Astrocyte of the spinal cord (primary cell): ENCODE measurements around the gene PLXNA2.

Source experiments
- DNase-seq: peaks from one replicate; pipeline ENCODE4 v3.0.0; 2011; ENCODE audit warnings: low read depth, low spot score
- H3K4me3 ChIP-seq: 2 replicates; pipeline ENCODE4 v1.5.1; 2011; ENCODE audit warnings: low read depth, mild to moderate bottlenecking, low read length, moderate library complexity
- CTCF ChIP-seq: IDR thresholded peaks from 2 replicates; pipeline ENCODE4 v1.5.1; 2012; ENCODE audit warnings: low read depth, mild to moderate bottlenecking, low read length, inconsistent platforms
- in situ Hi-C: cut with HindIII; loops from 2 replicates; pipeline ENCODE4 v1.10.0; 2017; ENCODE audit warnings: low sequenced_read_pairs

PLXNA2 gene

GRCh38 chr1:208047476-208047934, 196.7 kb downstream of the PLXNA2 start:
- DNase-seq, result peak; percentile 54
- TF ChIP-seq CTCF, result no peak
- no peak overlapping the region for H3K4me3 ChIP-seq
- in situ Hi-C loops, result no loop called here

GRCh38 chr1:208045463-208046260, 198.5 kb downstream of the PLXNA2 start:
- DNase-seq, result no peak
- TF ChIP-seq CTCF, result peak; percentile 8
- H3K4me3 ChIP-seq, result no peak overlapping the region
- in situ Hi-C loops, result no loop called here

GRCh38 chr1:208044589-208045462, 199.4 kb downstream of the PLXNA2 start:
- in situ Hi-C loops, result no loop called here
- H3K4me3 ChIP-seq, result no peak overlapping the region
- no peak for DNase-seq
- no peak for TF ChIP-seq CTCF

- TF ChIP-seq CTCF, result no peak
- in situ Hi-C loops, result no loop called here
- DNase-seq, result no peak
- no peak overlapping the region for H3K4me3 ChIP-seq
These were observed 200.4 kb downstream of the PLXNA2 start for GRCh38 chr1:208043691-208044181.

DNA sequence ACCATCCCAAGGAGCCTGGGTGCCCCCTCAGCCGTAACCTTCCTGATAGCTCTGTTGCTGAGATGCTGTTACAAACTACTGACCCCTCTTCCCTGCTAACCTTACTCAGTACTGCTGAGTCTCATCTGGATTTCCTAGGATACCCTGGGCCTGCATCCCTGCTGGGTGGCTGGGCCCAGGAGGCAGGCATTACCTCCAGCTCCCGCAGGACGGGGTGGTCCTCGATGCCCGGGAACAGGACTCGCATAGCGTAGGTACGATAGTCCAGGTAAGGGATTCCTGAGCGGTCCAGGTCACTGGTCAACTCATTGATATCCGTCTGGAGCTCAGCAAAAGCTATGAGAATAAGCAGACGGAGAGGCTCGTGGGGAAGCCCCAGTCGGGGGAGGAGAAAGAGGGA, 201.3 kb downstream of the PLXNA2 start:
- no peak overlapping the region for H3K4me3 ChIP-seq
- TF ChIP-seq CTCF, result no peak
- in situ Hi-C loops, result no loop called here
- no peak for DNase-seq

GRCh38 chr1:208042041-208042615, 202.1 kb downstream of the PLXNA2 start:
- DNase-seq, result no peak
- TF ChIP-seq CTCF, result no peak
- H3K4me3 ChIP-seq, result no peak overlapping the region
- in situ Hi-C loops, result no loop called here
